Gastrocnemius medialis (tissue), 4 donors: ENCODE data around the gene NIPA2. TPM values are rescaled to one million over a fixed set of nuclear protein-coding genes. Genes with fewer than 3 reads are reported as not detected.
A peak's percentile ranks its signal among the peaks of the same experiment; 100 is the strongest.

ENCODE experiments used
- ATAC-seq, 2 donors: fragments of 150-250 bp; one replicate each; pipeline ENCODE4 v1.9.1; 2016
- DNase-seq, 2 donors: peaks; one replicate each; pipeline ENCODE4 v3.0.0-alpha.2; 2019
- H3K27ac ChIP-seq, 4 donors: fragments of 200-600 bp; sonication (generic); 1 replicate in 1 of 4; 2 replicates in 3 of 4; pipeline ENCODE4 v1.5.1; 2016 to 2018; ENCODE audit warnings: mild to moderate bottlenecking in 2 of 4, moderate library complexity in 1 of 4
- H3K27me3 ChIP-seq, 3 donors: fragments of 200-600 bp; sonication (generic) in 2 of 3; 1 replicate in 1 of 3; 2 replicates in 2 of 3; pipeline versions ENCODE4 v1.5.1 to v1.6.0; 2016 to 2019; ENCODE audit warnings: mild to moderate bottlenecking in 1 of 3, moderate library complexity in 1 of 3
- H3K36me3 ChIP-seq, 2 donors: fragments of 200-600 bp; sonication (generic) in 1 of 2; one replicate each; pipeline ENCODE4 v1.5.1; 2017 to 2018
- H3K4me1 ChIP-seq, 2 donors: fragments of 200-600 bp; sonication (generic) in 1 of 2; one replicate each; pipeline ENCODE4 v1.5.1; 2016 to 2017; ENCODE audit warnings: mild to moderate bottlenecking in 2 of 2
- H3K4me3 ChIP-seq, 4 donors: fragments of 200-600 bp; sonication (generic) in 3 of 4; 1 replicate in 1 of 4; 2 replicates in 3 of 4; pipeline ENCODE4 v1.5.1; 2016 to 2019; ENCODE audit warnings: mild to moderate bottlenecking in 2 of 4
- H3K9me3 ChIP-seq, 3 donors: fragments of 200-600 bp; sonication (generic) in 2 of 3; 1 replicate in 1 of 3; 2 replicates in 2 of 3; pipeline ENCODE4 v1.5.1; 2016 to 2019
- CTCF ChIP-seq, 5 experiments: fragments of 450-650 bp in 3 of 5; fragments of 200-600 bp in 2 of 5; sonication (generic) in 2 of 5; IDR thresholded peaks in 4 of 5; conservative IDR thresholded peaks in 1 of 5; 1 replicate in 4 of 5; 2 replicates in 1 of 5; pipeline ENCODE4 v1.5.1; 2016 to 2019; ENCODE audit warnings: antibody characterized with exemption in 5 of 5, mild to moderate bottlenecking in 3 of 5, moderate library complexity in 3 of 5
- POLR2A ChIP-seq, 2 donors: fragments of 450-650 bp; IDR thresholded peaks; one replicate each; pipeline ENCODE4 v1.6.1; 2017; ENCODE audit warnings: antibody characterized with exemption in 2 of 2, mild to moderate bottlenecking in 2 of 2, moderate library complexity in 2 of 2
- in situ Hi-C, 4 donors: fragments of 200-750 bp; cut with MboI; loops; one replicate each; pipeline versions ENCODE4 v1.15.0 to v1.8.0; 2017; ENCODE audit warnings: low sequenced_read_pairs in 4 of 4
- intact Hi-C: fragments of 100-400 bp; cut with DNase I; formaldehyde crosslinking; loops from one replicate; pipeline ENCODE4 v1.15.1; 2023; ENCODE audit warnings: low total_unique reads
- total RNA-seq, 4 donors: library from RNA; depleted of rRNA; stranded (reverse); fragments of >200 nt; gene quantifications; one replicate each; pipeline versions ENCODE4 v1.1.0 to v1.2.3, GENCODE V29; 2016

NIPA2 gene
- total RNA-seq, 4 donors from 2014 or later: 27.3 to 43.5 (median 38.6) TPM

- Histone ChIP-seq H3K4me3 (no peak overlapping the region), H3K27ac (peak overlapping the region in 1 of 4 donors; percentile 25), H3K9me3 (no peaks in the 10 kb centered on the region), H3K36me3 (peaks cover 2 to 81% of the 10 kb centered on the region in 2 donors), H3K4me1 (no peaks in the 10 kb centered on the region), H3K27me3 (no peaks in the 10 kb centered on the region)
- in situ Hi-C loops (no loop called here), intact Hi-C loops (no loop called here)
- DNase-seq (no peak), ATAC-seq (no peak)
- TF ChIP-seq POLR2A (IDR thresholded peaks at IDR 0.05): no peak
- no peak for TF ChIP-seq CTCF (IDR thresholded peaks at IDR 0.05 in 4 of 5, conservative IDR thresholded peaks at IDR 0.05 in 1 of 5)
Measured at GRCh38 chr15:22872936-22873701, 34.7 kb downstream of the NIPA2 start.

GRCh38 chr15:22873841-22874240, 35.4 kb downstream of the NIPA2 start:
- Histone ChIP-seq H3K4me1 (no peaks in the 10 kb centered on the region), H3K27me3 (no peaks in the 10 kb centered on the region), H3K27ac (no peak overlapping the region), H3K4me3 (no peak overlapping the region), H3K9me3 (no peaks in the 10 kb centered on the region), H3K36me3 (peaks cover 2 to 75% of the 10 kb centered on the region in 2 donors)
- no peak for TF ChIP-seq POLR2A (IDR thresholded peaks at IDR 0.05)
- no peak for TF ChIP-seq CTCF (IDR thresholded peaks at IDR 0.05 in 4 of 5, conservative IDR thresholded peaks at IDR 0.05 in 1 of 5)
- DNase-seq (no peak), ATAC-seq (no peak)
- in situ Hi-C loops (no loop called here), intact Hi-C loops (no loop called here)

- Histone ChIP-seq H3K4me3 (no peak overlapping the region), H3K9me3 (no peaks in the 10 kb centered on the region), H3K27me3 (no peaks in the 10 kb centered on the region), H3K27ac (no peak overlapping the region), H3K36me3 (peaks cover 2 to 75% of the 10 kb centered on the region in 2 donors), H3K4me1 (no peaks in the 10 kb centered on the region)
- ATAC-seq (no peak), DNase-seq (no peak)
- no peak for TF ChIP-seq POLR2A (IDR thresholded peaks at IDR 0.05)
- TF ChIP-seq CTCF (IDR thresholded peaks at IDR 0.05 in 4 of 5, conservative IDR thresholded peaks at IDR 0.05 in 1 of 5): no peak
- in situ Hi-C loops: no loop called here
- intact Hi-C loops: no loop called here
Measured at GRCh38 chr15:22874256-22874655, 35.8 kb downstream of the NIPA2 start.

- H3K4me1 ChIP-seq: no peaks in the 10 kb centered on the region
- no peak for ATAC-seq
- no peak for DNase-seq
- intact Hi-C loops (no loop called here), in situ Hi-C loops (no loop called here)
- H3K27ac ChIP-seq: no peak overlapping the region
- H3K9me3 ChIP-seq: no peaks in the 10 kb centered on the region
- H3K36me3 ChIP-seq: peaks cover 2 to 68% of the 10 kb centered on the region in 2 donors
- no peaks in the 10 kb centered on the region for H3K27me3 ChIP-seq
- H3K4me3 ChIP-seq: no peak overlapping the region
- TF ChIP-seq POLR2A (IDR thresholded peaks at IDR 0.05) (no peak), CTCF (IDR thresholded peaks at IDR 0.05 in 4 of 5, conservative IDR thresholded peaks at IDR 0.05 in 1 of 5) (no peak)
Measured at GRCh38 chr15:22874966-22875365, 36.5 kb downstream of the NIPA2 start.
